ENCODE measurements around the gene FUBP1.

GRCh38 chr1:77975386-77975785 lies 3.5 kb downstream of the FUBP1 start:
- TF ChIP-seq YY1 (IDR thresholded peaks at IDR 0.05; ENCODE audit: extremely low read depth, insufficient replicate concordance, low read depth, low read length) = no peak
- TF ChIP-seq EZH2 (IDR thresholded peaks at IDR 0.05) = no peak
- no peak for TF ChIP-seq MAX (IDR thresholded peaks at IDR 0.05)
- TF ChIP-seq POLR2AphosphoS5 (IDR thresholded peaks at IDR 0.05; ENCODE audit: low read depth, low read length) = no peak
- no peak for TF ChIP-seq POLR2A (IDR thresholded peaks at IDR 0.05; ENCODE audit: borderline replicate concordance, extremely low read depth, insufficient read depth, insufficient read length)
- no peak for TF ChIP-seq CTCF (IDR thresholded peaks at IDR 0.05 in 2 of 3, conservative IDR thresholded peaks at IDR 0.05 in 1 of 3; ENCODE audit: borderline replicate concordance in 1 of 3, insufficient read depth in 1 of 3, low read depth in 2 of 3, low read length in 2 of 3)
- TF ChIP-seq SP1 (IDR thresholded peaks at IDR 0.05; ENCODE audit: low read depth) = no peak
- TF ChIP-seq TCF7L2 (IDR thresholded peaks at IDR 0.05; ENCODE audit: borderline replicate concordance, extremely low read depth, insufficient read depth, insufficient read length) = no peak
